Lower leg skin (tissue), 3 donors: ENCODE results near the gene CYBA.

Source experiments
- CTCF ChIP-seq, 3 donors: fragments of 450-650 bp; IDR thresholded peaks; one replicate each; pipeline ENCODE4 v1.5.1; 2016; ENCODE audit warnings: antibody characterized with exemption in 3 of 3, mild to moderate bottlenecking in 3 of 3, moderate library complexity in 2 of 3
- POLR2A ChIP-seq, 2 donors: fragments of 450-650 bp; IDR thresholded peaks; one replicate each; pipeline ENCODE4 v1.6.1; 2016 to 2017; ENCODE audit warnings: antibody characterized with exemption in 2 of 2, mild to moderate bottlenecking in 1 of 2, moderate library complexity in 1 of 2

DNA sequence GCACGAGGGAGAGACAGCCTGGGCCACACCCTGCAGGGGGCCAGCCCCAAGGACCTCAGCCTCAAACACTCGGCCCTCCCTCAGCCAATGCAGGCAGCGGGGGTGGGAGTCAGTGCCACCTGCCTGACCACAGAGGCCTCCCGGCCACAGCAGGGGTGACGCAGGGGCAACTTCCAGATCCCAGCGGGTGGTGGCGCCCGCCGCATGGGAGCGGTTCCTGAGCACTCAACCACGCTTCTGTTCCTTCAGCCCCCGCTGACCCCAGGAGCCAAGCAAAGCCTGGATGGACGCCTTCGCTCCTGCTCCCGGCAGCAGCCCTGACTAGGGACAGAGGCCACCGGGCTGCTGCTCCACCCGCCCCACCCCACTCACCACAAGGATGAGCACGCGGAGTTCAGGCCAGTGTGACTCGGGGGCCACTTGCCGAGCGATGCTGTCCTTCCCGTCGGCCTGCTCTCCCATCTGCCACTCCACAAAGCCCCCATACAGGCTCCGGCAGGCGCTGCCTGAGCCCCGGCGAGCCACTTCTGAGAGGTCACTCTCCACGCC, 5.0 kb upstream of the CYBA start:
- TF ChIP-seq POLR2A (IDR thresholded peaks at IDR 0.05) (no peak), CTCF (IDR thresholded peaks at IDR 0.05) (no peak)
